Thoracic aorta endothelial cell (primary cell): ENCODE results near the gene TMED8. TPM values are rescaled to one million over a fixed set of nuclear protein-coding genes. Genes with fewer than 3 reads are reported as not detected.

Experiments used
- total RNA-seq: library from RNA; depleted of rRNA; stranded (reverse); fragments of >200 nt; gene quantifications from 2 replicates; pipeline ENCODE4 v1.2.3, GENCODE V29; 2012

The TMED8 gene
- 20.7 and 28.4 TPM in 2 replicates for total RNA-seq

GRCh38 chr14:77376771-77377501 is at the start of gene TMED8, which contains the start of gene SAMD15:
Gene TMED8 (minus strand): TSS chr14:77377094. CDS start chr14:77377053, 41 bp downstream.
Gene SAMD15 (plus strand): TSS chr14:77377379. CDS start chr14:77377419, 40 bp downstream.

GRCh38 chr14:77423423-77423822 is 46.5 kb upstream of the TMED8 start, which contains the start of gene NOXRED1:
Gene NOXRED1 (minus strand): TSS chr14:77423523. CDS start chr14:77422889, 634 bp downstream.

GRCh38 chr14:77320238-77320935 is 56.5 kb downstream of the TMED8 start, which contains the start of gene POMT2:
Gene POMT2 (minus strand): TSS chr14:77320883. CDS start chr14:77320681, 202 bp downstream.

Other genes with a start within 250 kb of the TMED8 start
- not detected in 2 replicates for gene ZDHHC22, start 235.3 kb downstream of the TMED8 start, total RNA-seq
- gene TMEM63C, start 195.3 kb downstream of the TMED8 start, total RNA-seq: not detected in 2 replicates
- gene NGB, start 105.9 kb downstream of the TMED8 start, total RNA-seq: not detected in 2 replicates
- gene POMT2, start 56.2 kb downstream of the TMED8 start, total RNA-seq: 14.9 and 16.0 TPM in 2 replicates
- gene GSTZ1, start 56.1 kb downstream of the TMED8 start, total RNA-seq: 14.4 and 15.4 TPM in 2 replicates
- gene SAMD15, start 285 bp upstream of the TMED8 start, total RNA-seq: 1.7 and 2.4 TPM in 2 replicates
- under 0.01 and 0.29 TPM in 2 replicates for gene NOXRED1, start 46.4 kb upstream of the TMED8 start, total RNA-seq
- gene VIPAS39, start 80.5 kb upstream of the TMED8 start, total RNA-seq: 31.1 and 33.5 TPM in 2 replicates
- gene AHSA1, start 81.0 kb upstream of the TMED8 start, total RNA-seq: 130 and 135 TPM in 2 replicates
- gene ISM2, start 121.7 kb upstream of the TMED8 start, total RNA-seq: not detected in 2 replicates
- gene SPTLC2, start 239.5 kb upstream of the TMED8 start, total RNA-seq: 76.1 and 93.0 TPM in 2 replicates